Skin epidermis (tissue), 12 donors: ENCODE measurements around the gene MOXD1.
"Not testable (repeated sequence)": the region's sequence is repeated elsewhere in the genome, so short reads cannot be mapped to it uniquely, and the experiment has no call there.

ENCODE experiments used
- H3K27ac ChIP-seq, 21 experiments: fragments of 200-600 bp; sonication (generic) in 11 of 21; one replicate each; pipeline ENCODE4 v1.5.0; 2020; ENCODE audit warnings: mild to moderate bottlenecking in 3 of 21, inconsistent platforms in 2 of 21, moderate library complexity in 2 of 21
- H3K4me3 ChIP-seq, 7 experiments: fragments of 200-600 bp; sonication (generic) in 2 of 7; one replicate each; pipeline ENCODE4 v1.5.0; 2020; ENCODE audit warnings: inconsistent platforms in 2 of 7, mild to moderate bottlenecking in 2 of 7, moderate library complexity in 1 of 7

Gene MOXD1

DNA sequence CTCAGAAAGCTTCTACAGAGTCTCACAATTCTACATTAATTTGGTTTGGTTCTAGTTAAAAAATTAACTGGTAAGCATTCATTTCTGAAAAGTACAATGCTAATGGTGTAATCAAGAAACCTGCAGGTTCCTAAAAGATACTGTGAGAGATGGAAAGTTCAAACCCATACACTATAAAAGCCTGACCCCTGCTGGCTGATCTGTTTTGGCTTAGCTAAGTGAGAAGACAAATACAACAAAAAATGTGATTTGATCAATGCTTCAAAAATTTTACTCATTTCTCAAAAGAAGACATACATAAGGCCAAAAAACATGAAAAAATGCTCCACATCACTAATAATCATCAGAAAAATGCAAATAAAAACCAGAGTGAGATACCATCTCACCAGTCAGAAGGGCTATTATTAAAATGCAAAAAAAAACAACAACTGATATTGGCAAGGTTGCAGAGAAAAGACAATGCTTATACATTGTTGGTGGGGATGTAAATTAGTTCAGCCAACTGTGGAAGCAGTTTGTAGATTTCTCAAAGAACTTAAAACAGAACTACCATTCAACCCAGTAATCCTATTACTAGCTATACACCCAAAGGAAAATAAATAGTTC, 102.8 kb downstream of the MOXD1 start:
- Histone ChIP-seq H3K27ac (no peak overlapping the region), H3K4me3 (no peak overlapping the region)

- Histone ChIP-seq H3K27ac (no peak overlapping the region), H3K4me3 (no peak overlapping the region)
Observed at GRCh38 chr6:132289756-132290155, 111.5 kb downstream of the MOXD1 start.

GRCh38 chr6:132287101-132287500, 114.2 kb downstream of the MOXD1 start:
- no peak overlapping the region for H3K4me3 ChIP-seq
- no peak overlapping the region for H3K27ac ChIP-seq

DNA sequence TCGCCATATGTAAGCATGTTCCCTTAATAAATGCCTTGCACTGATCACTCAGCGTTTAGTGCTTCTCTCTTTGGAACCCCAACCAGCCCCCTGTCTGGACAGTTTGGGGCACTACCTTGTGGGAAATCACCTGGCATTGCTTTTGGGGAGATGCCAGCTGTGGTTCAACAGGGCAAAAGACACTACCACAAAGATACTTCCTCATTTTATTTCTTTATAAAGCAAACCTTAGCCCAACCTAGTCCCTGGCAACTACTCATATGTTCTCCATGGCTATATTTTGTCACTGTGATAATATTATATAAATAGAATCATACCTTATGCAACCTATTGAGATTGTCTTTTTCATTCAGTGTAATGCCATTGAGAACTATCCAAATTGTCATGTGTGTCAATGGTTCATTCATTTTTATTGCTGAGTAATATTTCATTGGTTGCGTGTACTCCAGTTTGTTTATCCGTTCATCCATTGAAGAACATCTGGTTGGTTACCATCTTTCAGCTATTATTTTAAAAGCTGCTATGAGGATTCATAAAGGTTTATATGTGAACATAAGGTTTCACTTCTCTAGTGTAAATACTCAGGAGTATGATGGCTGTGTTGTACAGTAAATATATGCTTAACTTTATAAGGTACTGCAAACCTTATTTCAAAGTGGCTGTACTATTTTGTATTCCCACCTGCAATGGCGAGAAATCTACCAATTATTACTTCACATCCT, 114.8 kb downstream of the MOXD1 start:
- H3K27ac ChIP-seq, result no peak overlapping the region
- H3K4me3 ChIP-seq, result no peak overlapping the region

GRCh38 chr6:132285004-132285780, 116.1 kb downstream of the MOXD1 start:
- no peak overlapping the region for H3K4me3 ChIP-seq
- H3K27ac ChIP-seq, result no peak overlapping the region

DNA sequence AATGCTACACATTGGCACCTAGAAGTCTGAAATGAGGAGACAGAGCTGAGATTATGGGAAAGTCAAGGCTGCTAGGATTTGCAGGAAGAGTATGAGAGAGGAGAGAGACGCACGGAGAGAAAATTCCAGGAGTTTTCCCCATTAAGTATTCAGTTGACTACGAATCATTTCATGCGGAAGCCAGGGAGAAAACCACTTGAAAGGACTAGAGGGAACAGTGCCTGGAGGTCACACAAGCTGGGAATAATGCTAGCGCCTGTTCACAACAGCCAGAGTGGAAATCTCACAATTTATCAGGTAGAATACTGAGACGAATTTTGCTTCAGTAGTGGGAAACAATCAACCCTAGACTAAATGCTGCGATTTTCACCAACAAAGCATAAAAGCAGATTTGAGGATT, 118.6 kb downstream of the MOXD1 start:
- Histone ChIP-seq H3K4me3 (no peak overlapping the region), H3K27ac (no peak overlapping the region)

- no peak overlapping the region for H3K4me3 ChIP-seq
- no peak overlapping the region for H3K27ac ChIP-seq
Observed at GRCh38 chr6:132280436-132280835, 120.8 kb downstream of the MOXD1 start.

DNA sequence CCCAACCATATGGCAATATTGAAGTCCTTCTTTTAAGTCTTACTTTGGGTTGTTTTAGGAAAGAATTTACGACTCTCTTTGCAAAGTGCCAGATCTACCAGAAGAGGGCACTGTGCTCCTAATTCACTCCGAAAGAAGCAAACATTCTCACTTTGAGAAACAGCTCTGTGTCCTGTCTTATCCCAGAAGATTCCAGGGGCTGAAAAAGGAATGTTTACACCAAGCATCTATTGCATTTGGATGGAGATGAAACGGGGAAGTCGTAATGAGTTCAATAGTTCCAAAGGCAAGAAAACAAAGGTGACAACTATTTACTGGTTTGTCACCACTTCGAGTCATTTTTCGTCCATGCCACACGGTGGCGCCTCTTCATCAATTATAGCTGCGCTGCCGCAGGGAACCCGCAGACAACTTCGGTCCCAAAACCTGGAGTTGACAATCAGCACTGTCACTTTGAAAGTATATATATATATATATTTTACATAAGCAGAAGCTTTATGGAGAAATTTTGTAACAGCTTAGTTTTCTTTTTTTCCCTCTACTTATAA, 121.6 kb downstream of the MOXD1 start:
- H3K4me3 ChIP-seq, result peak overlapping the region in 5 of 7 experiments; percentile 9 to 38 (median 27)
- H3K27ac ChIP-seq, result peak overlapping the region in 2 of 21 experiments; percentile 6 to 17

- Histone ChIP-seq H3K27ac (no peak overlapping the region), H3K4me3 (no peak overlapping the region)
Observed at GRCh38 chr6:132275066-132275970, 126.0 kb downstream of the MOXD1 start.

- Histone ChIP-seq H3K27ac (no peak overlapping the region), H3K4me3 (no peak overlapping the region)
Observed at GRCh38 chr6:132272776-132273175, 128.5 kb downstream of the MOXD1 start.

GRCh38 chr6:132270726-132271402, 130.4 kb downstream of the MOXD1 start:
- H3K27ac ChIP-seq, result peak overlapping the region in 1 of 21 experiments; percentile 30

GRCh38 chr6:132268666-132269065, 132.6 kb downstream of the MOXD1 start:
- not testable (repeated sequence) for H3K27ac ChIP-seq, H3K4me3 ChIP-seq

More at GRCh38 chr6:132270726-132271402, 130.4 kb downstream of the MOXD1 start:
- H3K4me3 ChIP-seq, result no peak overlapping the region

GRCh38 chr6:132268209-132268608, 133.1 kb downstream of the MOXD1 start:
- no peak overlapping the region for H3K27ac ChIP-seq
- no peak overlapping the region for H3K4me3 ChIP-seq

DNA sequence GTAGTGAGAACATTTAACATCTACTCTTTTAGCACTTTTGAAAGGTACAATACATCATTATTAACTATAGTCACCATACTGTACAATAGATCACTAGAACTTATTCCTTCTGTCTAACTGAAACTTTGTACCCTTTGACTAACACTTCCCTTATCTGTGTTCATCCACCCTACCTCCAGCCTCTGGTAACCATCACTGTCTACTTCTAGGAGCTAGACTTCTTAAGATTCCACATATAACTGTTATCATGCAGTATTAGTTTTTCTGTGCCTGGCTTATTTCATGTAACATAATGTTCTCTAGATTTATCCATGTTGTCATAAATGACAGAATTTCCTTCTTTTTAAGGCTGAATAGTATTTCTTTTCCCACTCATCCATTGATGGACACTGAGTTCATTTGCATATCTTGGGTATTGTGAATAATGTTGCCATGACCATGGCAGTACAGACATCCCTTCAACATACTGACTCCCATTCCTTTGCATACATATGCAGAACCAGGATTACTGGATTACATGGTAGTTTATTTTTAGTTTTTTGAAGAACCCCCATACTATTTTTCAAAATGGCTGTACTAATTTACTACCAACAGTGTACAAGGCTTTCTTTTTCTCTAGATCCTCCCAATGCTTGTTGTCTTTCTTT, 135.7 kb downstream of the MOXD1 start:
- no peak overlapping the region for H3K27ac ChIP-seq

GRCh38 chr6:132264021-132264500, 137.2 kb downstream of the MOXD1 start:
- Histone ChIP-seq H3K4me3 (no peak overlapping the region), H3K27ac (no peak overlapping the region)

More for the DNA sequence above, 135.7 kb downstream of the MOXD1 start:
- no peak overlapping the region for H3K4me3 ChIP-seq

- Histone ChIP-seq H3K27ac (no peak overlapping the region), H3K4me3 (no peak overlapping the region)
Observed at GRCh38 chr6:132261354-132261753, 139.9 kb downstream of the MOXD1 start.

GRCh38 chr6:132259070-132259469, 142.2 kb downstream of the MOXD1 start:
- H3K4me3 ChIP-seq, result no peak overlapping the region
- H3K27ac ChIP-seq, result no peak overlapping the region

GRCh38 chr6:132257561-132257960, 143.7 kb downstream of the MOXD1 start:
- Histone ChIP-seq H3K4me3 (no peak overlapping the region), H3K27ac (no peak overlapping the region)
